ENCODE results near the gene SLIT3. TPM values are rescaled to one million over a fixed set of nuclear protein-coding genes. Genes with fewer than 3 reads are reported as not detected.
"Not testable (repeated sequence)": the region's sequence is repeated elsewhere in the genome, so short reads cannot be mapped to it uniquely, and the experiment has no call there.

The SLIT3 gene
- total RNA-seq, 4 donors from 2014 or later: 0.72 to 37.4 (median 5.3) TPM

GRCh38 chr5:169147534-169147933 is 153.4 kb downstream of the SLIT3 start:
- H3K27ac ChIP-seq: no peak overlapping the region
- TF ChIP-seq POLR2A (IDR thresholded peaks at IDR 0.05) (no peak), CTCF (IDR thresholded peaks at IDR 0.05) (no peak)
- H3K36me3 ChIP-seq: no peaks in the 10 kb centered on the region
- 72 to 74% methylated on average over 3 to 4 of the region's 4 CpGs for WGBS, 2 donors
- no peaks in the 10 kb centered on the region for H3K27me3 ChIP-seq
- intact Hi-C loops (cut with DNase I): no loop called here
- H3K4me1 ChIP-seq: peaks cover 0 to 23% (median 11%) of the 10 kb centered on the region in 3 donors
- H3K4me3 ChIP-seq: no peak overlapping the region
- H3K9me3 ChIP-seq: no peaks in the 10 kb centered on the region
- no peak for DNase-seq

- intact Hi-C loops (cut with DNase I): no loop called here
- Histone ChIP-seq H3K27me3 (no peaks in the 10 kb centered on the region), H3K4me3 (no peak overlapping the region), H3K36me3 (no peaks in the 10 kb centered on the region), H3K27ac (no peak overlapping the region), H3K9me3 (no peaks in the 10 kb centered on the region), H3K4me1 (peaks cover 0 to 34% (median 15%) of the 10 kb centered on the region in 3 donors)
- DNase-seq: no peak
- 82 to 86% methylated on average over 8 of the region's 8 CpGs for WGBS, 2 donors
- TF ChIP-seq POLR2A (IDR thresholded peaks at IDR 0.05) (no peak), CTCF (IDR thresholded peaks at IDR 0.05) (no peak)
These were observed 154.8 kb downstream of the SLIT3 start for GRCh38 chr5:169146158-169146557.

- no peak overlapping the region for H3K4me3 ChIP-seq
- DNase-seq: no peak
- WGBS, 2 donors: 24 to 58% methylated on average over 2 to 3 of the region's 3 CpGs
- H3K36me3 ChIP-seq: no peaks in the 10 kb centered on the region
- H3K9me3 ChIP-seq: no peaks in the 10 kb centered on the region
- no peaks in the 10 kb centered on the region for H3K27me3 ChIP-seq
- no peak for TF ChIP-seq CTCF (IDR thresholded peaks at IDR 0.05)
- no peak for TF ChIP-seq POLR2A (IDR thresholded peaks at IDR 0.05)
- peaks cover 0 to 28% (median 10%) of the 10 kb centered on the region in 3 donors for H3K4me1 ChIP-seq
- no peak overlapping the region for H3K27ac ChIP-seq
- intact Hi-C loops (cut with DNase I): no loop called here
These were observed 158.5 kb downstream of the SLIT3 start for GRCh38 chr5:169142264-169142970.

GRCh38 chr5:169140215-169140614 is 160.7 kb downstream of the SLIT3 start:
- H3K4me3 ChIP-seq; DNase-seq; H3K9me3 ChIP-seq; intact Hi-C loops (cut with DNase I); H3K36me3 ChIP-seq; H3K27me3 ChIP-seq: not testable (repeated sequence)
- Histone ChIP-seq H3K27ac (peak overlapping the region in 1 of 4 donors; percentile 46), H3K4me1 (peaks cover 0 to 25% (median 10%) of the 10 kb centered on the region in 3 donors)
- 73 to 79% methylated on average over 7 to 8 of the region's 9 CpGs for WGBS, 2 donors

GRCh38 chr5:169139480-169140050 is 161.4 kb downstream of the SLIT3 start:
- Histone ChIP-seq H3K4me1 (peaks cover 0 to 25% (median 10%) of the 10 kb centered on the region in 3 donors), H3K36me3 (no peaks in the 10 kb centered on the region), H3K9me3 (no peaks in the 10 kb centered on the region), H3K27me3 (no peaks in the 10 kb centered on the region), H3K27ac (peak overlapping the region in 2 of 4 donors; percentile 44 to 46), H3K4me3 (no peak overlapping the region)
- 20 to 31% methylated on average over 2 to 6 of the region's 6 CpGs for WGBS, 2 donors
- TF ChIP-seq CTCF (IDR thresholded peaks at IDR 0.05) (no peak), POLR2A (IDR thresholded peaks at IDR 0.05) (no peak)
- intact Hi-C loops (cut with DNase I): no loop called here
- DNase-seq: no peak
